NCI-H2029 (cell line): ENCODE data around the gene VWC2L.
A peak's percentile ranks its signal among the peaks of the same experiment; 100 is the strongest.

Experiments used
- DNase-seq: peaks from one replicate; lab custom pipeline; 2025; lab: John Stamatoyannopoulos, UW

VWC2L gene

DNA sequence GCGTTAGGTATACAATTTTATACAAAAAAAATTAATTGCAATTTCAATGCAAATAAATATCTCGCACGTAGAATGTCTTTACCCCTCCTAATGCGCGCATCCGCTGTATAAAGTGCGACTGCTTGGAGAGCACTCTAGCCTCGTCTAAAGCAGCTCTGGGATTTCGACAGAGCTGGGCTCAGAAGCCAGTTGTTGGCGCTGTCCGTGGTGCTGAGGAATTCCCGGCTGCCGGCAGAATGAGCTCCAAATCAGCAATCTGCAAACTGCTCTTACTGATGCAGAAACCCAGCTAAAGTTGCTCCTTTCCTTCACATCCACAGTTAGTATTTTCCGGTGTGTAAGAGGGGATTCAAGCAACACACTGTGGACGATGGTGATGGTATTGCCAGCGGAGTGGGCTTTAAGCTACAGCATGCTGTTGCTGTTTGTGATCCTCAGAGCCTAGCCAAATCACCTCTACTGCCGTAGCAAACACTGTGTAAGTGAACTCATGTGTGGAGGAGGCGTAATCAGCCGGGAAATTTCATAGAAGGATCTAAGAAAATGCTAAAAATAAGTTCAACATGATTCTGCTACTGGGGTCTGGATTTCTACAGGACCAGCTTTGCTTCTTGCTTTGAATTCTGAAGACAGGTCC lies at the start of gene VWC2L:
VWC2L (plus strand) TSS at position 137 of the 637 bp plus-strand sequence. CDS start 3,140 bp downstream, outside the sequence.
- peak; percentile 60 for DNase-seq

DNA sequence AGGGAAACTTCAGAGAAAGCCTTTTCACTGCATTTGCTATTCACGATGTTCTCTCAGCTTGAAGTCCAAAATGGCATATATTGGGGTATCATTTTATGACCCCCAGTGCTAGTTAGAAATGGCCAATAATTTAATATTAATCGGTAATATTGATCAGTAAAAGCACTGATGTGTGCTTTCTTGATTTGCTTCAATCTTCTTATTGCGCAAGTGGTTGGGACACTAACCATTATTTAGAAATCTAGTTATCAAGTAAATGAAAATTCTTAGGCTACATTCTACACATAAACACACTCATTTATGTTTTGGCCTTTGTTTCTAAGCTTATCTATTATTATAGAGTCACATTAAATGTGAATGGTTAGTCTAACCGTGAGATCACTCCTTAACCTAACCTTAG lies 49.7 kb upstream of the VWC2L start:
- no peak for DNase-seq

- DNase-seq, result no peak
Measured at GRCh38 chr2:214365549-214365948, 45.3 kb upstream of the VWC2L start.

GRCh38 chr2:214367171-214367570 lies 43.7 kb upstream of the VWC2L start:
- no peak for DNase-seq

GRCh38 chr2:214376618-214377285 lies 34.1 kb upstream of the VWC2L start:
- DNase-seq, result peak; percentile 68

- DNase-seq, result no peak
Measured at GRCh38 chr2:214377286-214377624, 33.6 kb upstream of the VWC2L start.

DNA sequence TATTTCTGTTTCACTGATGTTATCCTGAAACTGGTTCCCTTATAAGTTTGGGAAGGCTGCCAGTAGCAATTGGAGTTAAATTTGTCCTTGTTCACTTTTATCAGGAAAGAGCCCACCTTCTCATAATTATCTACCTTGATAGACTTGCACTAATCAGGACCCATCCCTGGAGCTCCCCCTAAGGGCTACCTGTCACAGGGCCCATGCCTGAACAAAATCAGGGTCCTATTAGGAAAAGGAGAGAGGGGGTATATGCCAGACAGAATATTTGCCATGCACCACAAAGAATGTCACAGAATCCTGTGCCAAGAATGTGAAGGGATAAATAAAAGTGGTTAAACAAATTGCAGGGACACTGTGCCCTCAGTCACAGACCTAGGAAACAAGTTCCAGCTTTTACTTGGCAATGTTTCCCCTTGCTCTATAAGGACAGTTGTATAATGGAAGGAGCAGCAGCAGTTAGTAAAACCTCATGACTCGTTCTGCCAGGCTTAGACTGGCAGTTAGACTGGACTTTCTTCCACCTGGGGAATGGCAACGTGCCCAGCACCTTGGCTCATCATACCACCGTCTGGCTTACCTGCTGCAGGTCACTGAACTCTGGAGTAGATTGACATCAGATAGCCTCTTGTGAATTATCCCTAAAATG lies 32.3 kb upstream of the VWC2L start:
- DNase-seq, result peak; percentile 83

DNA sequence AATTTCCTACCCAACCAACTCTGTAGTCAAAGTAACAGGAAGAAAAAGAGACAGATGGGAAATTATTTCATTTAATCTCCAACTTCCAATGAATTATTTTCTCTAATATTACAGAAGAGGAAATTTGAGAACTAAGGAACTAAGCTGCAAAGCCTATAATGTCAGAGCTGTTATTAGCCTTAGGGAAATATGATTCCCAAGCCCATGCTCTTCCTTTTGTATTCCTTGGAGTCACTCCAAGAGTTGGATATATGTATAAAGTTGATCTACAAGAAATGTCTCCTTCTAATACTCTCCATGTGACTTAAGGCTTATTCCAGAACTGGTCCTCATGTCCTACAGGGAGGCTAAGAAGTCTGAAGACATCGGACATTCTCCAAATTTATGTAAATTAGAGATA lies 31.6 kb upstream of the VWC2L start:
- DNase-seq, result peak; percentile 0

- DNase-seq, result no peak
Measured at GRCh38 chr2:214380681-214381080, 30.2 kb upstream of the VWC2L start.

DNA sequence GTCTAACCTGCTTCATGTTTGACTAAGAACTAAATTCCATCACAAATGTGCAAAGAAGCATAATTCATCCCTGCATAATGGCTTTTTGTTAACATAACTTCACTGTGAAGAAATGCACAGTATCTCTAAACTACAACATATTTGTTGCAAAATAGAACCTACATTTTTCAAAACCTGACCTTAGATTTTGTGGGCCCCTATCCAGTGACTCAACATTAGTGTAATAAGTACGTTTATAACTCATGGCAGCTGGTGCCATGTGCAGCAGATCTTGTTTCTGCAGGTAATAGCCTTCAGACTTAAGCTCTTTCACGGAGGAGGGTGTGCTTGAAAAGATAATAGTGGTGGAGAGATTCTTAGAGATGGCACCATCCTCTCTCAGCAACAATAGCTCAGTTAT lies 28.6 kb upstream of the VWC2L start:
- DNase-seq, result no peak

DNA sequence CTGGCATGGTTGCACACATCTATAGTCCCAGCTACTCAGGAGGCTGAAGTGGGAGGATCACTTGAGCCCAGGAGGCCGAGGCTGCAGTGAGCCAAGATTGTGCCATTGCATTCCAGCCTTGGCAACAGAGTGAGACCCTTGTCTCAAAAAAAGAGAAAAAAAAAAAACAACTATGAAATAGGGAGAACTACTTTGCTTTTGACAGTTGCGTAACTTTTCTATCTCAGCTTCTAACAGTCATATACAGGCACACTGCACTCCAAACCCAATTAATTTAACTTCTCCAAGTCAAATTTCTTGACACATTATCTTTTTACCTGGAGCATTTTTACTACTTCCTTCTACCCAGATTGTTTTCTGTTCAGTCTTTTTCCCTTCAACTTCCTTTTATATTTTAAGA lies 24.1 kb upstream of the VWC2L start:
- DNase-seq, result no peak

GRCh38 chr2:214389334-214389733 lies 21.5 kb upstream of the VWC2L start:
- DNase-seq, result no peak

DNA sequence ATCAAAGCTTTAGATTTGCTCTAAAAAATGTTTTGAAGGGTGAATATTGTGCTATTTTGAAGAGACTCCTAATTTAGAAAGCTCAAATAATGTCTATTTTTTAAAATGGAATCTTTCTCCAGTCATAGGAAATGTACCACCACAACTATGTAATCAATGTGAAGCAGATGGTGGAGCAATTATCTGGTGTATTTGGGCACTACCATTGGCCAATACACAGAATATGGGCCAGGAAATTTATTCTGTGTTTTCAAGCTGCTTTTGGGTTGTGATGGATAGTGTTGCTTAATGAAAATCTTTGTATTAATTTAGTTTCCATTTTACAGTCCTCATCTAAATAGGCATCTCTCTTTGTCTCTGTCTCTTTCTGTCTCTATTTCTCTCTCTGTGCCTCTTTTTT lies 17.1 kb upstream of the VWC2L start:
- no peak for DNase-seq

DNA sequence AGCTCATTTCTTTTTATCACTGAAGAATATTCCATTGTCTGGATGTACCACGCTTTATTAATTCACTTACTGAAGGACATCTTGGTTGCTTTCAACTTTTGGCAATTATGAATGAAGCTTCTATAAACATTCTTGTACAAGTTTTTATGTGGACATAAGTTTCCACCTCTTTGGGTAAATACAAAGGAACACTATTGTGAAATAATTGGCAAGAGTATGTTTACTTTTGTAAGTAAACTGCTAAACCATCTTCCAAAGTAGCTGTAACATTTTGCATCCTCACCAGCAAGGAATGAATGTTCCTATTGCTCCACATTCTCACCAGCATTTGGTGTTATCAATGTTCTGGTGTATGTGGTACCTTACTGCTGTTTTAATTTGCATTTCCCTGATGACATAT lies 15.8 kb upstream of the VWC2L start:
- no peak for DNase-seq

- no peak for DNase-seq
Measured at GRCh38 chr2:214401580-214401979, 9.3 kb upstream of the VWC2L start.

GRCh38 chr2:214410128-214410775 lies 602 bp upstream of the VWC2L start:
- peak; percentile 4 for DNase-seq

DNA sequence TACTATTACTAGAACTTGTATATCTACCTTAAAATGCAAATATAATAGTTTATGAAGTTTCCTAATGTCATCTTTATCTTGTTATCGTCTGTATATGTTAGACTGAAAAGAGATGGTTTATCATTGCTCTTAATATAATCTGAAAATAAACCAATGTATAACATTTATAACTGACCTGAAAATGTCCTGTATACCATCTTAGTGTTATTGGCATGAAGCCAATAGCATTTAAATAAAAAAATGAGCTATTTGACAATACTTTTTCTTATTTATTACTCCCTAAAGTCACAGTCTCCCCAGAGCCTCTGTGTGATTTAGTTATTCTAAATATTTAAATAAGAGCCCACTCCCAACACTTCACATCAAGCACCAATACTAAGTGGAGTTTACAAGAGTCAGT lies 1.8 kb downstream of the VWC2L start:
- no peak for DNase-seq

DNA sequence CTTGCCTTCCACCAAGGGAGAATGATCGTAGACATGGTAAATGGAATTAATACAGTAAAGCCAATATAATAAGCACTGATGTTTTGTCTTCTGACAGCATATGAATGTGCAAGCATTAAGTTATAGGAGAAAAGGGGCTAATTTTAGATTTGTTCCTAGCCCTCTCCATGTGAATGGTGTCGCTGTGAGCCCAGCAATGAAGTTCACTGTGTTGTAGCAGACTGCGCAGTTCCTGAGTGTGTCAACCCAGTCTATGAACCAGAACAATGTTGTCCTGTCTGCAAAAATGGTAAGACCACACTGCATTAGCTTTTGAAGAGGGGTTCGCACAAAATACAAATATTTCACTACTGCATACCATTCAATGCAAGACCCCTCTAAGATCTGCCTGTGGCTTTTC lies 25.6 kb downstream of the VWC2L start:
- no peak for DNase-seq

- DNase-seq, result no peak
Measured at GRCh38 chr2:214450118-214450894, 39.5 kb downstream of the VWC2L start.

DNA sequence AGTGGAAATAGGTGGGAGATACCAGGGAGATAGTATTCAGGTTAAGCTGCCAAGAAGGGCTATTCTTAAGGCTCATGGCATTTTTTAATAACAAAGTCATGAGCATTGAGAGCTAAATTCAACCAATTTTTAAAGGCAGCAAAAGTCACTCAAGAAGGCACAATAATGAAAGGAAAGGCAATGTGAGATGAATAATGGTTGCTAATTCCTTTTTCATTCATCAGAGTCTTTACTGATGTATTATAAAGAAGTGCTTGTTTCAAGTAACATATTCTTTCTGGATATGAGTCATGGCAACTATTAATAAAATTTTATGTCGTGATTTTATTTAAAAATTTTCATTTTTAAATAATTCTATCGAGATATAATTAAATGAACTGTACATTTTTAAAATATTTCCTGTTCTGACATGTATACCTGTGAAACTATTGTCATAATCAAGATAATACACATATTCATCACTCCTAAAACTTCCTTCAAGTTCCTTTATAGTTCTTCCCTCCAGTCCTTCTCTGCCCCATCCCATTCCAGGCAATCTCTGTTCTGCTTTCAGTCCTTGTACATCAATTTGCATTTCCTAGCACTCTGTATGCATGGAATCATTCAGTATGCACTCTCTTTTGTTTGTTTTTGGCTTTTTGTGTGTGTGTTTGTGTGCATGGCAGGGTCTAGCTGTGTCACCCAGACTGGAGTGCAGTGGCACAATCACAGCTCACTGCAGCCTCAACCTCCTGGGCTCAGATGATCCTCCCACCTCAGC lies 40.8 kb downstream of the VWC2L start:
- no peak for DNase-seq

DNA sequence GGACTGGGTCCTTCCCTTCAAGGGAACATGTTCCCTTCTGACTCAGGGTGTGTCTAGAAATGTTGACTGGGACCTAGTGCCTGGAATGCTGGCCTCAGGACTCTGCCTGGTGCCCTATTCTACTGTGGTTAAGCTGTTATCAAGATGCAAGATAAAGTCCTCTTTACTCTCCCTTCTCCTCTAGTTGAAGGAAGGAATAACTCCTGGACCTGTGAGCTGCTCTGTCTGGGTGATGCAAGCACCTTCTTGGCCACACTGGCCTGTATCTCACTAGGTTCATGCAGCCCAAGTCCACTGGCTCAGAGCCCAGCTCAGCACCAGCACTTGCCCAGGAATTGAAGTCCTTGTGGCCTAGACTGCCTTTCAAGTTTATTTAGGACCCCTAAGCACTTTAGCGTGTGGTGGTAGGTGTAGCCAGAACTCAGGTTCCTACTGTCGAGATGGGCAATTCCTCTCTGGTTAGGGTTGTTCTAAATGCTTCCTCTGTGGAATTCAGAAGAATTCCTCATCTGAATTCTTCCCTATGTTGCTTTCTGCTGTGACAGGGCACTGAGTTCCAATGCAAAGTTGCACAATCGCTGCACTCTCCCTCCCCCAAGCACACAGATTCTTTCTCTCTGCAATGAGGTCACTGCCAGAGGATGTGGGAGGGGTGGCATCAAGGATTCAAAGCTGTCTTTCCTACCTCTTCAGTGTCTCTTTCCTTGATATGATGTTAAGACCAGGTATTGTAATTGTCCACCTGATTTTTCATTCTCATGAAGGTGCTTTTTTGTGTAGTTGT lies 54.7 kb downstream of the VWC2L start:
- DNase-seq, result no peak
